GM18505 (cell line): Measurements from ENCODE around the gene IDH3G.
"Not testable (repeated sequence)": the region's sequence is repeated elsewhere in the genome, so short reads cannot be mapped to it uniquely, and the experiment has no call there.

Experiments
- ATAC-seq: cut with Tn5 transposase; IDR thresholded peaks from one replicate; pipeline ENCODE4 v1.9.1; 2021; ENCODE audit not compliant: unreplicated experiment
- POLR2A ChIP-seq: IDR thresholded peaks from 4 replicates; pipeline ENCODE4 v1.6.1; 2011; ENCODE audit warnings: borderline replicate concordance; ENCODE audit not compliant: insufficient read depth, insufficient read length; ENCODE audit errors: extremely low read depth

Gene IDH3G

GRCh38 chrX:153821066-153821465, 26.9 kb upstream of the IDH3G start:
- no peak for ATAC-seq
- TF ChIP-seq POLR2A: no peak

- no peak for ATAC-seq
- TF ChIP-seq POLR2A: no peak
Measured at GRCh38 chrX:153820601-153821000, 26.4 kb upstream of the IDH3G start.

GRCh38 chrX:153819384-153820040, 25.3 kb upstream of the IDH3G start:
- no peak for ATAC-seq
- TF ChIP-seq POLR2A: no peak

- TF ChIP-seq POLR2A: no peak
- no peak for ATAC-seq
Measured at GRCh38 chrX:153818571-153819383, 24.6 kb upstream of the IDH3G start.

GRCh38 chrX:153818064-153818463, 23.9 kb upstream of the IDH3G start:
- not testable (repeated sequence) for ATAC-seq

GRCh38 chrX:153816831-153817690, 22.9 kb upstream of the IDH3G start:
- ATAC-seq: no peak
- TF ChIP-seq POLR2A: no peak

GRCh38 chrX:153814591-153815315, 20.6 kb upstream of the IDH3G start:
- ATAC-seq: no peak
- no peak for TF ChIP-seq POLR2A

GRCh38 chrX:153813161-153813560, 19.0 kb upstream of the IDH3G start:
- ATAC-seq: no peak
- no peak for TF ChIP-seq POLR2A

- TF ChIP-seq POLR2A: no peak
- ATAC-seq: no peak
Measured at GRCh38 chrX:153812220-153812619, 18.0 kb upstream of the IDH3G start.

GRCh38 chrX:153807976-153808375, 13.8 kb upstream of the IDH3G start:
- TF ChIP-seq POLR2A: no peak

GRCh38 chrX:153806999-153807575, 12.9 kb upstream of the IDH3G start:
- no peak for ATAC-seq
- no peak for TF ChIP-seq POLR2A

More at GRCh38 chrX:153807976-153808375, 13.8 kb upstream of the IDH3G start:
- no peak for ATAC-seq

- ATAC-seq: no peak
- no peak for TF ChIP-seq POLR2A
Measured at GRCh38 chrX:153805436-153805835, 11.3 kb upstream of the IDH3G start.
